NOMO-1 (cell line): ENCODE data around the gene AIRE.
A peak's percentile ranks its signal among the peaks of the same experiment; 100 is the strongest.

Experiments
- DNase-seq, 2 experiments: peaks; one replicate each; lab custom pipeline; 2025; ENCODE audit not compliant: unreplicated experiment in 2 of 2; lab: John Stamatoyannopoulos, UW

The AIRE gene

DNA sequence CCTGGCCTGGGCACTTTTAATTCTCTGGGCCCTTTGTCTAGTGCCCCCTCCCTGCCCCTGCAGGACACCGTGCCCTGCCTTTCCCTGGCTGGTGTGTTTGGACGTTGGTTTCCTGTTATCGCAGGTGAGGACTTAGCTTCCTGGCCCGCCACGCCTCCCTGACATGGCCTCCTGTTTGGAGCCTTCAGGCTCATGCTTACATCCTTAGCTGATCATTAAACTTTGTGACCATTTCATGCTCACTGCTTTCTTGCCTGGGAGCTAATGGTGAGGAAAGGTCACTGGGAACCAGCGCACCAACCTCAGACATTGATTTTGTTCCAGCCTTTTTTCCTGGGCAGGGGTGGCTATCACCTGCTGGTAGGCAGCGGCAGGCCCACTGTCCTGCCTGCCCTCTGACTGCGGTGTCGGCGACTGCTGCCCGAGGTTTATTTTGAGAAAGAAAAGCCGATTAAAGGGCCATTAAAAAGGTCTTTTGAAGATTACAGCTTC lies 17.9 kb downstream of the AIRE start:
- no peak for DNase-seq

DNA sequence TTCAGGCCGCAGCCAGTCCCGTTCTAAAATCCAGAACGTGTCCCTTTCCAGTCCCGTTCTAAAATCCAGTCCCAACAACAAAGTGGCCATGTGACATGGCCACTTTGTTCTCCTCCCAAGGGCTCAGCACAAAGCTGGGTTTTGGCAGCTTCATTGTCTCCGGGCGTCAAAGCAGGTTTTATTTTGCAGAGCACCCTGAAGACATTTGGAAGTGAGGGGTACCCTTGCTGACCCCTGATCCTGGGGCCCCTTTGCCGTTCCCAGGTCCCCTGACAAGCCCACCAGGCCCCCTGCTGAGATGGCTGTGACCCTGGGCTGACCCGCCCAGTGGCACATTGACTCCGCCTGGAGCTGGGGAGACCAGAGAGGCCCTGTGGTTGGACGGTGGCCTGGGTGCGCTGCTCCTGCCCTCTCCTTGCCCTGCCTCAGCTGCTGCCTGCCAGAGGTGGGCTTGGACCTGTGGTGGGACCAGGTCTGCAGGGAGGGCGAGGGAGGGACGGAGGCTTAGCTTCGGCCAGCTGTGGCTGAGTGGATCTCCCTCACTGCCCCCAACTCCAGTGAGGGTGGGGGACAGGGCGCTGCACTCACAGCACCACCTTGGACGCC lies 18.4 kb downstream of the AIRE start:
- DNase-seq, result no peak

DNA sequence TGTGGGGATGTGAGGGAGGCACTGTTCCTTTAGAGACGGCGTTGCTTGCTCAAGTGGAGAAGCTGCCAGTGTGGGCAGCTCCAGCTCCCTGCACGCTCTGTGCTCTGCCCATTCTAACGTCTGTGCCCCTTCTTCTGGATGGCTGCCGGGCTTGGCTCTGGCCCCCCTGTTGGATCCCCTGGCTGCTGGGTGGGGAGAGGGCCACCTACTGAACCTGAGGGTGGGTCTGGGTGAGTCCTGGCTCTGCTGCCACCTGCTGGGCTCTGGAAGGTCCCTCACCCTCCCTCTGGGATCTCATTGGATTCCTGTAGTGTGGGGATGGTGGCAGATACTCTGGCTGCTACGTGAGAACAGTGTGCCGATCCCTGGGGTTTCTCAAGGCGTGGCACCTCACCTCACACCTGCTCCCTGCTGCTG lies 19.2 kb downstream of the AIRE start:
- DNase-seq, result peak in 1 of 2 experiments; percentile 15

DNA sequence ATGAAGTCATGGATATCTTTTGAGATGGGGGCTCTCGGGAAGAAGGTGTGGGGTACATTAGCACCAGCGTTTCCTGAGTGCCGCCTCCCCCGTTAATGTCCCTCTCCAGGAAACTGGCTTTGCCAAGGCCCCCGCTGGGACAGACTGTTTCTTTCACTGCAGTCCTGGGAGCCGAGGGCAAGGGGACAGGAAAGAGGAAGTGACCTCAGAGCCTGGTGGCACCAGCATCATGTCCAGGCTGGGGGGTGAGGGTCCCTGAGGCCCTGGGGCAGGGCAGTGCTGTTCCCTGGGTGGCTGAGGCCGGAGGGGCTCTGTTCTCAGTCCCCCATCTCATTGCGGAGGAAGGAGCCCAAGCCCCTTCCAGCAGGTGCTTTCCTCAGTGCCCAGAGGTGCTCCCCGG lies 20.0 kb downstream of the AIRE start:
- DNase-seq, result no peak

DNA sequence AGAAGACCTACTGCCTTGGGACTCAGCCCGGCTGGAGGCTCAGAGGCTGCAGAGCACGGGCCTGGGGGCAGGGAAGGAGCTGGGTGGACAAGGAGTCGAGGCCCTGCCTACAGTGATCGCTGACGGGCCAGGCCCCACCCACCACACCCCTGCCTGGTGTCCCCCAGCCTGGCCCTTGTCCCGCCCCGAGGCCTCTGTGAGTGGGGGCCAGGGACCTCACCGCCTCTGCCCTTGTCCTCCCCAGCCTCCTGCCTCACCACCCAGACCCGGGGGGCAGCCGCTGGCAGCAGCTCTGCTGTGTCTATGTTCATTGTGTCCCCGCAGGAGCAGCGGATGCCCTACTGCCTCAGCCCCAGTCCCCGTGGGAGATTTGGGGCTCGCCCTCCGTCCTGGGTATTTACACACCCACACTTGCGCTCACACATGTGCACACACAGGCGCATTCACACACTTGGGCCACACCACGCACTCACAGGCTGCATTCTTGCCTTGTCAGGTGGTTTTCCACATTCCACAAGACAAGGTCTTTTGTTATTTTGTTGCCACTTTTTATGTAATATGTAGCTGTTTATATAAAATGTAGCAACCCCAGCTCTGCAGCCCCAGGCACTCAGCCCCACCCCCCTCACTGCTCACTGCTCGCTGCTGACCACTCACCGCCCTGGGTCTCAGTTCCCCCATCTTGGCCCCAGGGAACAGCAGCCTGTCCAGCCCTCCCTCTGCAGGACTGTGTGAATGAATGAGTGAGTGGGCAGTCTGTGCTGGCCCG lies 21.4 kb downstream of the AIRE start:
- no peak for DNase-seq

DNA sequence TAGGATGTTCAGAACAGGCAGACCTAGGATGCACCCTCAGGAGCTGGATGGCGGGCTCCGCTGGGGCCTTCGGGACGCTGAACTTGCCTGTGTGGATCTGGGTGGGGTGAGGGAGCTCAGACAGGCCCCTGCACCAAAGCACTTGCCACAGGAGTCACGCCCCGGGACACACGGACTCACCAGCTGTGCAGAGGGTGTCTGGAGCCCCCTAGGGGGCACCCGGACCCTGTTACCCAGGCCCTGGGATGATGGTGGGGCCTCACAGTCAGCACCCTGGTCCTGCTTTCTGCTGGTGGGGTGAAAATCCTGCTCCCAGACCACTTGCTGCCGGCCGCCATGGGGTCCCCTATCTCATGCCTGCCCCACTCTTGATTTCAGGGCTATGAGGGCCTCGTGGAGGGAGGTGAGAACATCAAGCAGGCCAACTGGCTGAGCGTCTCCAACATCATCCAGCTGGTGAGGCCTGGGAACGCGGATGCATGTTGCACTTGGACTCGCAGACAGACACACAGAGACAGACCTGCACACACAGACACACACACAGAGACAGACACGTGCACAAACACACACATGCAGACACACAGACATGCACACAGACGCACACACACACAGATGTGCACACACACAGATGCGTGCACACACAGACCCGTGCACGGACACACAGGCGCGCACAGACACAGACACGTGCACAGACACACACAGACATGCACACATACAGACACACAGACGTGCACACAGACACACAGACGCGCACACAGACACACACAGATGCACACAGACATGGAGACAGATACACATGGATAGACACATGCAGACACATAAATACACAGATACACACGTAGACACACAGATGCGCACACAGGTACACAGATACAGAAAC lies 25.2 kb downstream of the AIRE start:
- no peak for DNase-seq

DNA sequence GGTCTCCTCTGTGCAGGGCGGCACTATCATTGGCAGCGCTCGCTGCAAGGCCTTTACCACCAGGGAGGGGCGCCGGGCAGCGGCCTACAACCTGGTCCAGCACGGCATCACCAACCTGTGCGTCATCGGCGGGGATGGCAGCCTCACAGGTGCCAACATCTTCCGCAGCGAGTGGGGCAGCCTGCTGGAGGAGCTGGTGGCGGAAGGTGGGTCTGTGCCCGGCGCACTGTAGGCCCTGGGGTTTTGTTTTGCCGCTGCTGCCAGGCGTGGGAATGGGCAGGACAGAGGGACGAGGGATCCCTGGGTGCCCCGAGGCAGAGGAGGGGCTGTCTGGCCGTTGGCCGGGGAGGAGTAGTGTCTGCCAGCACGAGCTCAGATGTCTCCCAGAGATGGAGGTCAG lies 26.4 kb downstream of the AIRE start:
- DNase-seq, result no peak

DNA sequence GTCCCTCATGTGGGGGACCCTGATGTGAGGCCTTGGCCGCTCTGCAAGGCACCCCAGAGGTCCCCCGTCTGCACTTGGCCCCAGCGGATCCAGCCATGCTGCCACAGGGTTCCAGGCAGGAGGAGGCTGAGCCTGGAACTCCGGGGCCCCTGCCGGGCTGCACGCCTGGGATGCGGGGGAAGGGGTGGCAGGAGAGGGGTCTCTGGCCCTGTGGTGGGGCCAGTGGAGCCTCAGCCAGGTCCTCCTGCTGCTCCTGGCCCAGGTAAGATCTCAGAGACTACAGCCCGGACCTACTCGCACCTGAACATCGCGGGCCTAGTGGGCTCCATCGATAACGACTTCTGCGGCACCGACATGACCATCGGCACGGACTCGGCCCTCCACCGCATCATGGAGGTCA lies 27.0 kb downstream of the AIRE start:
- no peak for DNase-seq

DNA sequence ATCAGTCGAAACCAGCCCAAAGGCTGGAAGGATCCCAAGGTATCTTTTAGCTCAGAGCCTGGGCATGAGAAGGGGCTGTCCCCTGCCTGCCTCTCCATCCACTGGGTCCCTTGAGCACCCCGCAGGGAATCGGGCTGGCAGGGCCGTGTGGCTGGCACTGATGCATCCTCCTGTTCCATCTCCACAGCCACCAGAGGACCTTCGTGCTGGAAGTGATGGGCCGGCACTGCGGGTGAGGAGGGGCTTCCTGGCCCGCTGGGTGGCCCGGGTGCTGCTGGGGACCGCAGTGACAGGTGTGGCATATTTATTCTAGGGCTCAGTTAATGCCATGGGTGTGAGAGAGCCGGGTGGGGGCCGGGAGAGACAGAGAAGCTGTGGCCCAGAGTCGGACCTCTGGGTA lies 27.8 kb downstream of the AIRE start:
- no peak for DNase-seq

DNA sequence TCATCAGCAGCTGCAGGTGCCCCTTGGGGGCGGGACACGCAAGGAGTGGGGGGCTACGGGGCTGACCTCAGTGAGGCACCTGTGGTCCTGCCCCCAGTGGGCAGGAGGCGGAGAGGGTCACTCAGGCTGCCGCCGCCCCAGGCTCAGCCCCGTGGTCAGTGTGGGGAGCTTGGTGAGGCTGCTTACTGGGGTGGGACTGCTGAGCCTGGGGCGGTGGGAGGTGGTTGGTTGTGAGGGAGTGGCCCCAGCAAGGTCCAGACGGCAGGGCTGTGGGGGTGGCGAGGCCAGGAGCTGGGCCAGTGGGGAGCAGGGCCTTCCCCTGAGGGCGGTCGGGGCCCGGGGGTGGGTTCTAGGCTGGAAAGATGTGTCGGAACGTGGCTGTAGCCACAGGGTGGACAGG lies 28.5 kb downstream of the AIRE start:
- no peak for DNase-seq

DNA sequence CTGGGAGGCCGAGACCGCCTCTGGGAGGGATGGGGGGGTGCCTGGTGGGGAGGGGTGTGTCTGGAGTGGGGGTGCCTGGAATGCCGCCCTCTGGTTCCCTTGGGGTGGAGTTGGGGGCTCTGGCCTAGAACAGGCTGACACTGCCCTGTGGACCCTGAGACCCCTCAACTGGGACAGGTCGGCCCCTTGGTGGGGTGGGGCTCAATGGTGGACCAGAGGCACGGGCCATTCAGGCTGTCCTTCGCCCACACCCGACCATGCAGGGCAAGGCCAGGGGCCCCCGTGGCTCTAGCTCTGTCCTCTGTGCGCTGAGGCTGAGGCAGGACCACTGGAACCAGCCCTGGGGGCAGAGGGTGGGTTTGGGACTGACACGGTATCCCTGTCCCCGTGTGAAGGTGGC lies 28.9 kb downstream of the AIRE start:
- no peak for DNase-seq

DNA sequence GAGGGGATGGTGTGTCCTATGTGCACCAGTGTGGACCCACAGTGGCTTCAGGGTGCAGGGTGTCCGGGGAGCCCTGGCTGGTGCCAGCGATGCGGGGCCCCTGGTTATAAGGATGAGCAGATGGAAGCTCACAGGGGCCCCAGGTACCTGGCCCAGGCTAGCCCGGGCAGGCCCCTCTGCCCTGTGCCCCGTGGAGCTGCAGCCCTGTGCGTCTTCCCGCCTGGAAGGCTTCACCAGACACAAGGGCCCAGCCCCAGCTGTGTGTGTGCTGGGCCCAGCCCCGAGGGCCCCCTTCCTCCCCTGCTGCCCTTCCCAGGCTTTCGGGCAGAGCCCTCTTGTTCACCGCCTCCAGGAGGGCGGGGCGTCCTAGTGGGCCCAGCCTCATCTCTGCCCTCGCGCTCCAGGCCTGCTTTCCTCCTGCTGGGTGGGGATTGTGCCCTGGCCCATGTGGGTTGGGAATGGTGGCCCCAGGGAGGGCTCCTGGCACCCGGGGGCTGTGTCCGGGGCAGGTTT lies 30.1 kb downstream of the AIRE start:
- no peak for DNase-seq

DNA sequence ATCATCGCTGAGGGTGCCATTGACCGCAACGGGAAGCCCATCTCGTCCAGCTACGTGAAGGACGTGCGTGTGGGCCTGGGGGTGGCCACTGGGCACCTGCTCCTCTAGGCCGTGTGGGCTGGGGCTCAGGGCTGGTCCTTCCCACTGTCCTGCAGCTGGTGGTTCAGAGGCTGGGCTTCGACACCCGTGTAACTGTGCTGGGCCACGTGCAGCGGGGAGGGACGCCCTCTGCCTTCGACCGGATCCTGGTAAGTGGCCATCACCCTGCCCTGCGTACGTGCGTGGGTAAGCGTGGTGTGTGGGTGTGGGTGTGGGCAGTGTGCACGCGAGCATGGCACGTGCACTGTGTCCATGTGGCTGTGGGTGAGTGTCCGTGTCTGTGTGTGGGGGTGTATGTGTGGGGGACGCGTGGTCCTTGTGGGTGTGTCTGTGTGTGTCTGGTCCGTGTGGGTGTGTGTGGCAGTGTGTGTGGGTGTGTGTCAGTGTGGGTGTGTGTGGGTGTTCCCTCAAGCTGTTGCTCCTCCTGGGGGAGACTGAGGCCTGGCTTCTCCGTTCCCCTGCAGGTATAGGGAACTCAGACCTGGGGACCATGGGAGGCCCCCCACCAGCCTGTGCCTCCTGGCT lies 30.7 kb downstream of the AIRE start:
- no peak for DNase-seq

DNA sequence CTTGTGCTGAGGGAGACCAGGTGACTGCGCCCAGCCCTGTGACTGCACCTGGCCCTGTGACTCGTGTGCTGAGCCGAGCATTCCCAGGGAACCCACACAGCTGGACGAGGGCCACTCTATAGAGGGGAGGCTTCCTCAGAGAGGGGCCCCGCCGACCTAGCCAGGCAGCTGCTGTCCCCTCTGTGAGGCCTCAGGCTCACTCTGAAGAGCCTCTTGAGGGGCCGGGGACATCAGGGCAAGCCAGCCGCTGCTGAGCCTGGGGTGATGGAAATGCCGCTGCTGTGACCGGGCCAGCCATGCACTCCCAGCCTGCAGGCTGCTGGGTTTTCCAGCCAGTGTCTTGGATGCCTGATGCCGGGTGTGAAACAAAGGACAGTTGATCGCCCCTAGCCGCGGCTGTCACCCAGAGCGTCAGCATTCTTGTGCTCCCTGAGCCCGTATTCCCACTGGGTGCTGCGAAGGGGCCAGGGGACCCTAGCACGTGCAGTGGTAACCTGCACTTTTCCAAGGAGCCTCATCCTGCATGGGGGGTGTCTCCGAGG lies 31.6 kb downstream of the AIRE start:
- DNase-seq, result no peak

DNA sequence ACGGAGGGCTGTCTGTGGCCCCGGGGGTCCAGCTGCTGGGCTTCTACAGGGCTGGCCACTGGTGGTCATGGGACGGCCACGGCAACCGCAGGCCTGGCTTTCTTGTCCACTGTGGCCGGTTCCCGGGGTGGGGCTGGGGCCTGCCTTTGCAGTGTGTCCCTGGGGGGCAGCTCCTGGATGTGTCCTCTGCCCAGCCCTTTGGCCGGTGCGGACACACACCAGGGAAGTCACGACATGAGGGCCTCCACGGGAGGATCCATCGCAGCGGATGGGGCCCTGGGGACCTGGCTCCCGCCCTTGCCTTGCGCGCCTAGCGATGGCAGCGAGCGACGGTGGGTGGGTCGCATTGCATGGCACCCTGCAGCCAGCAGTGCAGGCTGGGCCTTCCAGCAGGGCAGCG lies 32.2 kb downstream of the AIRE start:
- no peak for DNase-seq

DNA sequence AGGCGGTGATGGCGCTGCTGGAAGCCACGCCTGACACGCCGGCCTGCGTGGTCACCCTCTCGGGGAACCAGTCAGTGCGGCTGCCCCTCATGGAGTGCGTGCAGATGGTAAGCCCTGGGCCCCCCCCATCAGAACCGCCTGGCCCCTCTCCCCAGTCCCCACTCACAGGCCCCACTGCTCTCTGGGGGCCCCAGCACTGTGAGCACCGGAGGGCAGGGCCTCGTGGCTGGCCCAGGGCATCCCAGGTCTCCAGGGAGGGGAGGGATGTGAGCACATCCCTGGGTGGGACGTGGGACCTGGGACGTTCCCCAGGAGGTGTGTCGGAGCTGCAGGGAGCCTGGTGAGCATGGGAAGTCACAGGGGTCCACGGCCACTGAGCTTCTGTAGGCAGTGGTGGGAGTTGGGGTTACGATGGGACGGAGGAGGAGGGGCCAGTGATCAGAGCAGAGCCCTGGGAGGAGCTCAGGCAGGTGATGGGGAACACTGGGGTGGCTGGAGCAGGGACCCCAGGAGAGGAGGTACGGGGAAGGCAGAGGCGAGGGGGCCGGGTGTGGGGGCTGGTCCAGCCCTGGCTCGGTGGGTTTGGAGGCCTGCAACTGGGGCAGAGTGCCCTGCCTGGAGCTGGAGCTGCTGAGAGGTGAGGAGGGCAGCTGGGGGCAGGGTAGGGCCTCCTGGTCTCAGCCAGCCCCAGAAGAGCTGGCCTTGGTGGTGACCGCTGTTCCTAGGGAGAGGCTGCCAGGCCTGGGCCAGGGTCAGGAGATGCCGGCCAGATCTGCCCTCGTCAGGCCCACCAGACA lies 33.0 kb downstream of the AIRE start:
- DNase-seq, result no peak

DNA sequence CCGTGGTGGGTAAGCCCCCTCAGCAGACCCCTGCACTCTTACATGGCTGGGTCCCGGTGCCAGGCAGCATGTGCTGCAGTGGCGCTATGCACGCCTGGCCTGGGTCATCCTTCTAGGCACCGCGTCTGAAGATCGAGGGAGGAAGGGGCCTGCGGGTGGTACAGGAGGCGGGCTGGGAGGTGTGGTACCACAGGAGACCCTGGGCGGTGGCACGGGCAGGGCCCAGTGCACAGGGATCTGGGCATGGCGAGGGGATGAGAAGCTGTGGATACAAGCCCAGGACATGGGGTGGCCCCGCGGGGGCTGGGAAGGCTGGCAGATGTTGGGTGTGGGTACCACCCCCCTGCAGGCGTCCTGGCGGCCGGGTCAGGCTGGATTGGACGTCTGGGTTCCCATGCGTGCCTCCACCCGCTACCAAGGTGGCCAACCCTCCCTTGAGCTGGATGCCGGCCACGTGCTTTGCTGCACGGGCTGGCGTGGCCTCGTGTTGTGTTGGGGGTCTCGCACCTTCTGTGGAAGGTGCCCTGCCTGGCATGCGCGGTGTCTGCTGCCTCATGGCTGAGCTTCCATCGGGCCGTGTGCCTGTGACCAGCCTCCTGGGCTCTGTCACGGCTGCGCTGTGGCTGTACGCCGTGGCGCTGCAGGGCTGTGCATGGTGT lies 33.9 kb downstream of the AIRE start:
- DNase-seq, result no peak

DNA sequence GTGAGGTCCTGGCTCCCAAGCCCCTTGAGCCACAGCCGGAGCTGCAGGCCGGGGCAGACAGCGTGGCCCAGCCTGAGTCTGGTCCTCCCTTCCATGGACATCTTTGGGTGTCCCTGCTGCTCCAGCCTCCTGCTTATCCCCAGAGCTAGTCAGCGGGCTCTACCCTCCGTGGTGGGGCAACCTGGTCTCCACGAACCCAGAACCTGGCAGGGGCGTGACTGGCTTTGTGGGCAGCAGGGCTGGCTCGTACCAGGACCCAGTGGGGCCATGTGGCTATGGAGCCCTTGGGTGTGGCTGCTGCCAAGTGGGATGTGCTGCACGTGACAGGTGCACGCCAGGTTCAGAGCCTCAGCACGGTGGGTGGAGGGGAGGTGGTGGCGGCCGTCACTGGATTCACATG lies 35.2 kb downstream of the AIRE start:
- DNase-seq, result no peak

DNA sequence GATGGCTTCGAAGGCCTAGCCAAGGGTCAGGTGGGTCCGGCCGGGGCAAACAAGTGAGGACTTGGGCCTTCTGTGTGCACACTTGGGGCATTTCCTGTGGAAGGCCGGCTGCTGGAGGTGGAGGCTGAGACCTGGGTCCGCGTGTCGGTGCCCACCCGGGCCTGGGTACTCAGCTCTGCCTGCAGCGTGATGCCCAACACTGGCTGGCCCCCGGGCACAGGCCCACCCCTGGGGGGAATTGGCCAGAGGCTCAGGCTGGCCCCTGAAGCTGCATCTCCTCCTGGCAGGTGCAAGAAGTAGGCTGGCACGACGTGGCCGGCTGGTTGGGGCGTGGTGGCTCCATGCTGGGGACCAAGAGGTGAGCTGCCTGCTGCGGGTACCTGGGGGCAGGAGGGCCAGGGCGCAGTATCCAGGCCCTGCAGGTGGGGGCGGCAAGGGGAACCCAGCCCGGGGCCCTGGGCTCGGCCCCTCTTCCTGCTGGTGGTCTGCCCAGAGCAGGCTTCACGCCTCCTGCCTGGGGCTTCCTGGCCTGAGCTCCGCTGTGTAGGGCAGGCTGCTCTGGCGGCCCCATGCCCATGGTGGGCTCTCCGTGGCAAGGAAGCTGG lies 36.3 kb downstream of the AIRE start:
- no peak for DNase-seq
